Measurements from ENCODE around the gene COL4A3. TPM values are rescaled to one million over a fixed set of nuclear protein-coding genes. Genes with fewer than 3 reads are reported as not detected.

Gene COL4A3
- total and polyA plus RNA-seq, 2 donors (not counting 3 experiments of a cell fraction or from before 2014, with no cell fraction given), result not detected

DNA sequence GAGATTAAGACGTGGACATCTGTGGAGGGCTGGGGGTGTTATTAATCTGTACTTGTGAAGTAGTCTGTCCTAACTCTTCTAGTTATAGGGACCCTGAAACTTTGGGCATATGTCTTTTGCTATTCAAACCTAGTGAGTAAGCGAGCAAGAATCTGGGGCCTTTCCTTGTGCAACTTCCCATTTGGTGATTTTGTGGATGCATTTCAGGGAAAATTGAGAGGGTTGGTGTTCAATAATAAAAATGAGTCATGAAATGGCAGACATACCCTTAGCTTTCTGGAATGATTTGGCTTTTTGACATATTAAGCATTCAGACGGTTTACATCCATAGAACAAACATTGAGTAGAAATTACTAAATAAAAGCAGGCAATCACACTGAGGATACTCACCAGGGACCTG is 17.4 kb upstream of the COL4A3 start:
- H3K9ac ChIP-seq (replicated peaks; ENCODE audit: extremely low read depth, insufficient read depth, low read length), result no peak overlapping the region
- no peak overlapping the region for H3K27ac ChIP-seq (ENCODE audit: insufficient read depth, low read depth, low read length)
- intact Hi-C loops (cut with micrococcal nuclease) (no loop called here), dilution Hi-C loops (cut with MboI; ENCODE audit: extremely low pct_ligation_motif_present, low sequenced_read_pairs) (no loop called here)
- DNase-seq (ENCODE audit: low read depth, low spot score) (no peak), FAIRE-seq (no peak)
- no peaks in the 10 kb centered on the region for H3K79me2 ChIP-seq (ENCODE audit: control insufficient read depth, insufficient read depth, low read length)
- no peaks in the 10 kb centered on the region for H3K27me3 ChIP-seq (ENCODE audit: control insufficient read depth in 2 of 2, insufficient read depth in 2 of 2, low read length in 2 of 2)
- BruUV-seq (replicated peaks), result no TSS peak
- no peaks in the 10 kb centered on the region for H3K36me3 ChIP-seq (ENCODE audit: control insufficient read depth in 2 of 2, extremely low read depth in 1 of 2, insufficient read depth in 2 of 2, low read length in 2 of 2)
- CTCF ChIA-PET, result no interaction called here
- H3K9me3 ChIP-seq (replicated peaks; ENCODE audit: control insufficient read depth, insufficient read depth, low read length), result no peaks in the 10 kb centered on the region
- no peaks in the 10 kb centered on the region for H4K20me1 ChIP-seq (replicated peaks; ENCODE audit: control insufficient read depth, extremely low read depth, insufficient read depth, low read length)
- H3K4me1 ChIP-seq (ENCODE audit: control insufficient read depth, extremely low read depth, insufficient read depth, low read length), result no peaks in the 10 kb centered on the region
- TF ChIP-seq, protein P1, sequence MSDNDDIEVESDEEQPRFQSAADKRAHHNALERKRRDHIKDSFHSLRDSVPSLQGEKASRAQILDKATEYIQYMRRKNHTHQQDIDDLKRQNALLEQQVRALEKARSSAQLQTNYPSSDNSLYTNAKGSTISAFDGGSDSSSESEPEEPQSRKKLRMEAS (IDR thresholded peaks at IDR 0.05; ENCODE audit: insufficient read depth, insufficient read length), result no peak
- TF ChIP-seq FOS (IDR thresholded peaks at IDR 0.05; ENCODE audit: borderline replicate concordance, insufficient read depth, low read length) (no peak), POLR2AphosphoS5 (IDR thresholded peaks at IDR 0.05; ENCODE audit: insufficient read depth, low read depth, low read length) (no peak), MYC (IDR thresholded peaks at IDR 0.05; ENCODE audit: low read depth, low read length) (no peak), GATA2 (IDR thresholded peaks at IDR 0.05; ENCODE audit: insufficient read depth, insufficient read length, low read depth, low read length) (no peak), JUN (IDR thresholded peaks at IDR 0.05; ENCODE audit: borderline replicate concordance, insufficient read depth, insufficient read length, low read depth) (no peak), EZH2 (IDR thresholded peaks at IDR 0.05; ENCODE audit: borderline replicate concordance, low read depth, low read length, severe bottlenecking) (no peak), POLR2A (IDR thresholded peaks at IDR 0.05; ENCODE audit: low read depth, low read length) (no peak)
- TF ChIP-seq, protein P2, sequence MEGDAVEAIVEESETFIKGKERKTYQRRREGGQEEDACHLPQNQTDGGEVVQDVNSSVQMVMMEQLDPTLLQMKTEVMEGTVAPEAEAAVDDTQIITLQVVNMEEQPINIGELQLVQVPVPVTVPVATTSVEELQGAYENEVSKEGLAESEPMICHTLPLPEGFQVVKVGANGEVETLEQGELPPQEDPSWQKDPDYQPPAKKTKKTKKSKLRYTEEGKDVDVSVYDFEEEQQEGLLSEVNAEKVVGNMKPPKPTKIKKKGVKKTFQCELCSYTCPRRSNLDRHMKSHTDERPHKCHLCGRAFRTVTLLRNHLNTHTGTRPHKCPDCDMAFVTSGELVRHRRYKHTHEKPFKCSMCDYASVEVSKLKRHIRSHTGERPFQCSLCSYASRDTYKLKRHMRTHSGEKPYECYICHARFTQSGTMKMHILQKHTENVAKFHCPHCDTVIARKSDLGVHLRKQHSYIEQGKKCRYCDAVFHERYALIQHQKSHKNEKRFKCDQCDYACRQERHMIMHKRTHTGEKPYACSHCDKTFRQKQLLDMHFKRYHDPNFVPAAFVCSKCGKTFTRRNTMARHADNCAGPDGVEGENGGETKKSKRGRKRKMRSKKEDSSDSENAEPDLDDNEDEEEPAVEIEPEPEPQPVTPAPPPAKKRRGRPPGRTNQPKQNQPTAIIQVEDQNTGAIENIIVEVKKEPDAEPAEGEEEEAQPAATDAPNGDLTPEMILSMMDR (IDR thresholded peaks at IDR 0.05; ENCODE audit: extremely low read depth in 1 of 2, insufficient read depth in 1 of 2, low read depth in 1 of 2, low read length in 2 of 2), result no peak
- no peak overlapping the region for H3K4me2 ChIP-seq (ENCODE audit: insufficient read depth, low read length)
- no peak overlapping the region for H2AFZ ChIP-seq (ENCODE audit: low read depth, low read length)
- no peak overlapping the region for H3K4me3 ChIP-seq (replicated peaks in 1 of 3; ENCODE audit: insufficient read depth in 1 of 3, low read depth in 1 of 3, low read length in 3 of 3)
- POLR2A ChIA-PET, result no interaction called here
- H3K9me1 ChIP-seq (replicated peaks; ENCODE audit: control insufficient read depth, extremely low read depth, insufficient read depth, low read length), result no peaks in the 10 kb centered on the region
